A549 (cell line): ENCODE results near the gene ZNF605. TPM values are rescaled to one million over a fixed set of nuclear protein-coding genes. Genes with fewer than 3 reads are reported as not detected.

Source experiments
- ATAC-seq, 2 experiments: fragments of 200-7000 bp in 1 of 2; fragments of >200 bp in 1 of 2; cut with Nextera tagmentation in 1 of 2; cut with Tn5 transposase in 1 of 2; 3 replicates each; pipeline versions ENCODE4 v1.8.0 to v1.9.1; 2018 to 2020; ENCODE audit warnings: mild to moderate bottlenecking in 1 of 2, moderate library complexity in 1 of 2
- CTCF ChIA-PET: fragments of 300-600 bp; sonication (Branson Sonifier 250); formaldehyde crosslinking; extraction: SDS; loops from one replicate; lab custom pipeline; 2021; ENCODE audit warnings: antibody characterized with exemption, inconsistent platforms; lab: Yijun Ruan, JAX
- POLR2A ChIA-PET: fragments of 350-600 bp; formaldehyde crosslinking; extraction: SDS; loops from one replicate; lab custom pipeline; 2021; ENCODE audit warnings: antibody characterized with exemption, inconsistent platforms; lab: Yijun Ruan, JAX
- DNase-seq, 2 experiments: peaks; one replicate each; pipeline versions ENCODE4 v3.0.0 to v3.0.0-alpha.2; 2011 to 2016; ENCODE audit warnings: low read depth in 1 of 2, low spot score in 1 of 2
- FAIRE-seq: peaks from 2 replicates; lab custom pipeline; 2011; peaks lifted over from hg19 to GRCh38; lab: Jason Lieb, UNC
- H3K27ac ChIP-seq, 2 experiments: fragments of >200 bp; sonication (Bioruptor Twin); formaldehyde crosslinking; 3 replicates each; pipeline ENCODE4 v1.5.1; 2016 to 2017
- H3K4me1 ChIP-seq: fragments of >200 bp; sonication (Bioruptor Twin); formaldehyde crosslinking; 3 replicates; pipeline ENCODE4 v1.6.1; 2016
- H3K4me2 ChIP-seq: fragments of >200 bp; sonication (Bioruptor Twin); formaldehyde crosslinking; 3 replicates; pipeline ENCODE4 v1.6.1; 2016
- H3K4me3 ChIP-seq: fragments of >200 bp; sonication (Bioruptor Twin); formaldehyde crosslinking; 3 replicates; pipeline ENCODE4 v1.5.1; 2016
- H3K9me3 ChIP-seq: fragments of >200 bp; sonication (Bioruptor Twin); formaldehyde crosslinking; 3 replicates; pipeline ENCODE4 v1.6.1; 2016
- CEBPB ChIP-seq, 2 experiments: fragments of >200 bp in 1 of 2; sonication (Bioruptor Twin) in 1 of 2; formaldehyde crosslinking in 1 of 2; IDR thresholded peaks; 2 replicates each; pipeline ENCODE4 v1.6.1; 2012 to 2016
- CHD2 ChIP-seq: fragments of 150-350 bp; IDR thresholded peaks from 2 replicates; pipeline ENCODE4 v1.6.1; 2014; ENCODE audit warnings: low read length; ENCODE audit not compliant: partially characterized antibody
- EHF ChIP-seq: fragments of 250-450 bp; sonication (Bioruptor Pico); IDR thresholded peaks from 2 replicates; pipeline ENCODE4 v1.5.0; 2020; ENCODE audit warnings: mild to moderate bottlenecking
- EHMT2 ChIP-seq: fragments of 200-600 bp; sonication (generic); IDR thresholded peaks from 2 replicates; pipeline ENCODE4 v1.6.1; 2016; ENCODE audit warnings: antibody characterized with exemption, low read depth, mild to moderate bottlenecking, moderate library complexity
- ELK1 ChIP-seq: fragments of 150-350 bp; IDR thresholded peaks from 2 replicates; pipeline ENCODE4 v1.6.1; 2014; ENCODE audit warnings: low read depth, mild to moderate bottlenecking, low read length
- FOSB ChIP-seq: fragments of 250-450 bp; sonication (Bioruptor Pico); IDR thresholded peaks from 2 replicates; pipeline ENCODE4 v1.5.0; 2020; ENCODE audit warnings: mild to moderate bottlenecking, moderate library complexity
- HMGXB4 ChIP-seq: fragments of 250-450 bp; sonication (Bioruptor Pico); IDR thresholded peaks from 2 replicates; pipeline ENCODE4 v1.5.0; 2021; ENCODE audit warnings: mild to moderate bottlenecking, moderate library complexity, borderline replicate concordance
- HOXA7 ChIP-seq: fragments of 250-450 bp; sonication (Bioruptor Pico); IDR thresholded peaks from 2 replicates; pipeline ENCODE4 v1.5.0; 2020; ENCODE audit warnings: mild to moderate bottlenecking, moderate library complexity
- HOXB13 ChIP-seq: fragments of 250-450 bp; sonication (Bioruptor Pico); IDR thresholded peaks from 2 replicates; pipeline ENCODE4 v1.5.0; 2020; ENCODE audit warnings: low read depth, mild to moderate bottlenecking, moderate library complexity
- HOXB5 ChIP-seq: fragments of 250-450 bp; sonication (Bioruptor Pico); IDR thresholded peaks from 2 replicates; pipeline ENCODE4 v1.5.0; 2020; ENCODE audit warnings: mild to moderate bottlenecking, moderate library complexity
- JUNB ChIP-seq: fragments of >200 bp; sonication (Bioruptor Twin); formaldehyde crosslinking; IDR thresholded peaks from 2 replicates; pipeline ENCODE4 v1.6.1; 2016
- KDM1A ChIP-seq: fragments of 200-600 bp; sonication (generic); IDR thresholded peaks from 2 replicates; pipeline ENCODE4 v1.6.1; 2016; ENCODE audit warnings: low read depth, mild to moderate bottlenecking
- MAZ ChIP-seq: fragments of 150-350 bp; IDR thresholded peaks from 2 replicates; pipeline ENCODE4 v1.6.1; 2014; ENCODE audit warnings: antibody characterized with exemption, low read depth, low read length, borderline replicate concordance
- MYC ChIP-seq: IDR thresholded peaks from 2 replicates; pipeline ENCODE4 v1.6.1; 2012; ENCODE audit warnings: mild to moderate bottlenecking, inconsistent platforms, low read length, improper control_type of control experiment, borderline replicate concordance
- NFE2L2 ChIP-seq: fragments of 150-350 bp; conservative IDR thresholded peaks from 2 replicates; pipeline ENCODE4 v1.6.1; 2014; ENCODE audit warnings: low read length
- NPAS2 ChIP-seq: fragments of 250-450 bp; sonication (Bioruptor Pico); IDR thresholded peaks from 2 replicates; pipeline ENCODE4 v1.8.0; 2022; ENCODE audit warnings: mild to moderate bottlenecking, moderate library complexity, borderline replicate concordance
- NR3C1 ChIP-seq: fragments of >200 bp; sonication (Bioruptor Twin); formaldehyde crosslinking; IDR thresholded peaks from 3 replicates; pipeline ENCODE4 v1.6.1; 2017
- SMC3 ChIP-seq: fragments of >200 bp; sonication (Bioruptor Twin); formaldehyde crosslinking; IDR thresholded peaks from 3 replicates; pipeline ENCODE4 v1.6.1; 2018; ENCODE audit warnings: inconsistent platforms
- SREBF2 ChIP-seq: fragments of 450-650 bp; IDR thresholded peaks from 2 replicates; pipeline ENCODE4 v1.6.1; 2014; ENCODE audit warnings: mild to moderate bottlenecking, moderate library complexity
- ZFP36 ChIP-seq: fragments of 450-650 bp; IDR thresholded peaks from 2 replicates; pipeline ENCODE4 v1.6.1; 2014; ENCODE audit warnings: borderline replicate concordance; ENCODE audit not compliant: partially characterized antibody
- ZNF302 ChIP-seq: fragments of 250-450 bp; sonication (Bioruptor Pico); IDR thresholded peaks from 2 replicates; pipeline ENCODE4 v1.9.0; 2021; ENCODE audit warnings: inconsistent platforms, mild to moderate bottlenecking, moderate library complexity
- ZSCAN20 ChIP-seq: fragments of 250-450 bp; sonication (Bioruptor Pico); IDR thresholded peaks from 2 replicates; pipeline ENCODE4 v1.8.0; 2022; ENCODE audit warnings: mild to moderate bottlenecking, moderate library complexity
- WGBS: methylation state at CpG from one replicate; pipeline ENCODE4 v1.1.6; 2017; ENCODE audit errors: missing lambda C conversion rate; 5-methylcytosine and 5-hydroxymethylcytosine counted together
- polyA plus RNA-seq, 4 experiments: library from polyadenylated mRNA; depleted of rRNA in 3 of 4; stranded (reverse); fragments of >200 nt; fragmentation: RNase III in 1 of 4; extraction: RNeasy Plus Mini Kit Qiagen cat#74134 plus additional on column Dnase treatment in 1 of 4; gene quantifications; 2 replicates in 3 of 4; 3 replicates in 1 of 4; pipeline ENCODE4 v1.2.3, GENCODE V29; 2011 to 2017
- TF ChIP-seq, protein P1 (sequence below): fragments of 200-600 bp; sonication (generic); IDR thresholded peaks from 2 replicates; pipeline ENCODE4 v1.6.1; 2016; ENCODE audit warnings: antibody characterized with exemption, mild to moderate bottlenecking, moderate library complexity

ZNF605 gene
- polyA plus RNA-seq, 2 of the 4 experiments (the other 2 are of a cell fraction), result 5.6 to 18.2 TPM

DNA sequence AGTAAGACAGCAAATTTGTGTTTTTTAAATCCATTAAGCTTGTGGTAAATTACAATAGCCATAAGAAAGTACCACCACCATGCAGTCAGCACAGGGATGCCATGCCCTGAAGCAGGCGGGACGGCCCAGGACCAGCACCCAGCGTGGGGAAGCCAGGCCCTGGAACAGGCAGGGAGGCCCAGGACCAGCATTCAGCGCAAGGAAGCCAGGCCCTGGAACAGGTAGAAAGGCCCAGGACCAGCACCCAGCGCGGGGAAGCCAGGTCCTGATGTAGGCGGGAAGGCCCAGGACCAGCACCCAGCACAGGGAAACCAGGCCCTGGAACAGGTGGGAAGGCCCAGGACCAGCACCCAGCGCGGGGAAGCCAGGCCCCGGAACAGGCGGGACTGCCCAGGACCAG, 81.9 kb downstream of the ZNF605 start:
- H3K4me2 ChIP-seq, result no peak overlapping the region
- POLR2A ChIA-PET, result no interaction called here
- H3K9me3 ChIP-seq, result peaks cover 13% of the 10 kb centered on the region; the same call in 1 of the 3 replicates
- H3K4me3 ChIP-seq, result no peak overlapping the region
- no peak for FAIRE-seq
- no peaks in the 10 kb centered on the region for H3K4me1 ChIP-seq
- no peak overlapping the region for H3K27ac ChIP-seq
- DNase-seq, result no peak
- ATAC-seq, result no peak
- no peak for TF ChIP-seq MYC
- TF ChIP-seq CEBPB (IDR thresholded peaks at IDR 0.05), result no peak
- TF ChIP-seq FOSB (CRISPR knock-in tag), result no peak
- no peak for TF ChIP-seq HOXA7
- no peak for TF ChIP-seq MAZ
- no peak for TF ChIP-seq EHMT2
- no peak for TF ChIP-seq HOXB13 (CRISPR knock-in tag)
- no peak for TF ChIP-seq SMC3
- no peak for TF ChIP-seq SREBF2
- CTCF ChIA-PET, result no interaction called here
- 99% methylated on average over 7 of the region's 11 CpGs for whole genome bisulfite sequencing

DNA sequence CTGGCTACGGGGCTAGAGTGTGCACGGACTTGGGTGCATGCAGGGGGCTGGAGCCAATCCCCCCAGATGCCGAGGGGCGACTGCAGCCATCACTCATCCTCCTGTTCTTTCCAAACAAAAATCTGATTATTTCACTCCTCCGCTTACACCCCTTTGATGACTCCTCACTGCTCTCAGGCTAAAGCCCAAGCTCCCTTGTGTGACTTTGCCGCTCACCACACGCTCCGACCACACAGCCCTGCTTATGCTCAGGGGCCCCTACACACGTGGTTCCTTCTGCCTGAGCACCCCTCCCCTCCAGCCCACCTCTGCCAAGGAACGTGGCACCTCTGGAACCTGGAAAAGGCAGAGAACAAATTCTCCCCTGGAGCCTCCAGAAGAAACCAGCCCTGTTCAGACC, 82.4 kb downstream of the ZNF605 start:
- Histone ChIP-seq H3K4me2 (no peak overlapping the region), H3K9me3 (peaks cover 13% of the 10 kb centered on the region; the same call in 1 of the 3 replicates), H3K4me1 (no peaks in the 10 kb centered on the region), H3K4me3 (no peak overlapping the region), H3K27ac (no peak overlapping the region)
- no peak for TF ChIP-seq KDM1A
- no peak for TF ChIP-seq NPAS2 (CRISPR knock-in tag)
- no peak for TF ChIP-seq CEBPB (IDR thresholded peaks at IDR 0.05)
- no peak for TF ChIP-seq HOXB13 (CRISPR knock-in tag)
- TF ChIP-seq NFE2L2, result no peak
- TF ChIP-seq SMC3, result no peak
- TF ChIP-seq HOXA7, result no peak
- no peak for TF ChIP-seq ZNF302 (CRISPR knock-in tag)
- TF ChIP-seq EHF, result no peak
- no peak for TF ChIP-seq NR3C1
- TF ChIP-seq HOXB5 (CRISPR knock-in tag), result no peak
- TF ChIP-seq ZFP36, result no peak
- TF ChIP-seq, protein P1, sequence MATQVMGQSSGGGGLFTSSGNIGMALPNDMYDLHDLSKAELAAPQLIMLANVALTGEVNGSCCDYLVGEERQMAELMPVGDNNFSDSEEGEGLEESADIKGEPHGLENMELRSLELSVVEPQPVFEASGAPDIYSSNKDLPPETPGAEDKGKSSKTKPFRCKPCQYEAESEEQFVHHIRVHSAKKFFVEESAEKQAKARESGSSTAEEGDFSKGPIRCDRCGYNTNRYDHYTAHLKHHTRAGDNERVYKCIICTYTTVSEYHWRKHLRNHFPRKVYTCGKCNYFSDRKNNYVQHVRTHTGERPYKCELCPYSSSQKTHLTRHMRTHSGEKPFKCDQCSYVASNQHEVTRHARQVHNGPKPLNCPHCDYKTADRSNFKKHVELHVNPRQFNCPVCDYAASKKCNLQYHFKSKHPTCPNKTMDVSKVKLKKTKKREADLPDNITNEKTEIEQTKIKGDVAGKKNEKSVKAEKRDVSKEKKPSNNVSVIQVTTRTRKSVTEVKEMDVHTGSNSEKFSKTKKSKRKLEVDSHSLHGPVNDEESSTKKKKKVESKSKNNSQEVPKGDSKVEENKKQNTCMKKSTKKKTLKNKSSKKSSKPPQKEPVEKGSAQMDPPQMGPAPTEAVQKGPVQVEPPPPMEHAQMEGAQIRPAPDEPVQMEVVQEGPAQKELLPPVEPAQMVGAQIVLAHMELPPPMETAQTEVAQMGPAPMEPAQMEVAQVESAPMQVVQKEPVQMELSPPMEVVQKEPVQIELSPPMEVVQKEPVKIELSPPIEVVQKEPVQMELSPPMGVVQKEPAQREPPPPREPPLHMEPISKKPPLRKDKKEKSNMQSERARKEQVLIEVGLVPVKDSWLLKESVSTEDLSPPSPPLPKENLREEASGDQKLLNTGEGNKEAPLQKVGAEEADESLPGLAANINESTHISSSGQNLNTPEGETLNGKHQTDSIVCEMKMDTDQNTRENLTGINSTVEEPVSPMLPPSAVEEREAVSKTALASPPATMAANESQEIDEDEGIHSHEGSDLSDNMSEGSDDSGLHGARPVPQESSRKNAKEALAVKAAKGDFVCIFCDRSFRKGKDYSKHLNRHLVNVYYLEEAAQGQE, result no peak
- no peak for TF ChIP-seq FOSB (CRISPR knock-in tag)
- TF ChIP-seq CHD2, result no peak
- no peak for TF ChIP-seq JUNB
- TF ChIP-seq HMGXB4 (CRISPR knock-in tag), result no peak
- no peak for TF ChIP-seq ZSCAN20
- no peak for TF ChIP-seq ELK1
- ATAC-seq, result no peak
- no peak for DNase-seq
- WGBS, result 90% methylated on average over 10 of the region's 10 CpGs
- POLR2A ChIA-PET, result no interaction called here
- CTCF ChIA-PET, result no interaction called here
- FAIRE-seq, result no peak
